PC-3 (cell line): ENCODE data around the gene TMEM97.

Experiments used
- CTCF ChIP-seq: fragments of 300-600 bp; sonication (generic); conservative IDR thresholded peaks from 2 replicates; pipeline ENCODE4 v1.5.1; 2017; ENCODE audit warnings: antibody characterized with exemption, low read depth, mild to moderate bottlenecking, low read length
- EZH2 ChIP-seq: fragments of 300-600 bp; sonication (generic); IDR thresholded peaks from one replicate; pipeline ENCODE4 v1.6.1; 2017; ENCODE audit warnings: antibody characterized with exemption, mild to moderate bottlenecking, low read length; ENCODE audit not compliant: unreplicated experiment
- EZH2phosphoT487 ChIP-seq: fragments of 300-600 bp; sonication (generic); IDR thresholded peaks from 2 replicates; pipeline ENCODE4 v1.6.1; 2018; ENCODE audit warnings: mild to moderate bottlenecking, antibody characterized with exemption, low read length, borderline replicate concordance

GRCh38 chr17:28368915-28369683, 50.1 kb downstream of the TMEM97 start:
- TF ChIP-seq CTCF, result no peak
- no peak for TF ChIP-seq EZH2phosphoT487
- TF ChIP-seq EZH2, result no peak
